Tibial nerve (tissue), 3 donors: ENCODE data around the gene TNFRSF19.

Experiments
- CTCF ChIP-seq, 5 experiments: fragments of 200-600 bp in 3 of 5; fragments of 450-650 bp in 2 of 5; sonication (generic) in 3 of 5; IDR thresholded peaks; one replicate each; pipeline ENCODE4 v1.5.1; 2016 to 2019; ENCODE audit warnings: antibody characterized with exemption in 5 of 5, mild to moderate bottlenecking in 3 of 5, moderate library complexity in 2 of 5
- POLR2A ChIP-seq, 2 donors: fragments of 450-650 bp; IDR thresholded peaks; one replicate each; pipeline ENCODE4 v1.6.1; 2017; ENCODE audit warnings: antibody characterized with exemption in 2 of 2, mild to moderate bottlenecking in 2 of 2, moderate library complexity in 2 of 2

DNA sequence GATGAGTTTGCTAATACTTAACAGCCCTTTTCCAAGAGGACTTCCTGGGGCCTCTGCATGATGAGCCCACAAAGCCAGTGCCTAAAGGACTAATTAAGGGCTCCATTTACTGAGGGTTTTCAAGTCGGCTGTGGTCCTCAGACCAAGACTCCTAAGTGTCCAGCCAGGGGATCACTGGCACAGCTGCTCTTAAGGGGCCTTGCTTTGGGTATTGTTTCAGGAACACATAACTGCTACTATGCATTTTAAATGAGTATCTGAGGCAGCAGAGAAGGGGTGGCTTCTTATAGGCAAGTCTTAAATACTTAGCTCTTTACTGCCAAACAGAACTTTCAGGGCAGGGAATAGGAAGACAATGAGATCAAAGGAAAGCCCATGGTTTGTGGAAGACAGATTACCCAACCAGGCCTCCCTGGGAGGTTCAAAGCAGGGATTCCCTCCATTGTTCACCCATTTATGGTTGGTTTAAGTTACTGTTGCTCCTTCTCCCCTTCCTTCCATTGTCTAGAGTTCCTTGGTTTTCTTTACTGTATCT lies 61.9 kb downstream of the TNFRSF19 start:
- no peak for TF ChIP-seq CTCF (IDR thresholded peaks at IDR 0.05)
- no peak for TF ChIP-seq POLR2A (IDR thresholded peaks at IDR 0.05)
